Neural progenitor cell (in vitro differentiated cells): Measurements from ENCODE around the gene BPIFB6. TPM values are rescaled to one million over a fixed set of nuclear protein-coding genes. Genes with fewer than 3 reads are reported as not detected.

Experiments
- DNase-seq: peaks from one replicate; pipeline ENCODE4 v3.0.0-alpha.2; 2016; ENCODE audit warnings: low spot score
- H2AFZ ChIP-seq: fragments of 200-600 bp; sonication (generic); replicated peaks from 2 replicates; pipeline ENCODE4 v1.6.1; 2016; ENCODE audit warnings: antibody characterized with exemption
- H3F3A ChIP-seq: fragments of 200-600 bp; sonication (generic); 2 replicates; pipeline ENCODE4 v1.6.1; 2016; ENCODE audit warnings: antibody characterized with exemption, low read depth
- H3K27ac ChIP-seq: fragments of 200-600 bp; sonication (generic); 2 replicates; pipeline ENCODE4 v1.5.1; 2016; ENCODE audit warnings: mild to moderate bottlenecking
- H3K27me3 ChIP-seq: fragments of 200-600 bp; sonication (generic); 2 replicates; pipeline ENCODE4 v1.6.1; 2016; ENCODE audit warnings: mild to moderate bottlenecking, moderate library complexity
- H3K36me3 ChIP-seq: fragments of 200-600 bp; sonication (generic); 2 replicates; pipeline ENCODE4 v1.5.1; 2016
- H3K4me1 ChIP-seq: fragments of 200-600 bp; sonication (generic); 2 replicates; pipeline ENCODE4 v1.6.1; 2016; ENCODE audit warnings: mixed run types
- H3K4me2 ChIP-seq: fragments of 200-600 bp; sonication (generic); 2 replicates; pipeline ENCODE4 v1.6.1; 2016
- H3K4me3 ChIP-seq: fragments of 200-600 bp; sonication (generic); 2 replicates; pipeline ENCODE4 v1.5.1; 2016
- H3K79me2 ChIP-seq: fragments of 200-600 bp; sonication (generic); 2 replicates; pipeline ENCODE4 v1.6.1; 2016; ENCODE audit warnings: low read depth
- H3K9ac ChIP-seq: fragments of 200-600 bp; sonication (generic); 2 replicates; pipeline ENCODE4 v1.6.1; 2016
- H3K9me3 ChIP-seq: fragments of 200-600 bp; sonication (generic); 2 replicates; pipeline ENCODE4 v1.5.1; 2016; ENCODE audit warnings: low read depth
- H4K20me1 ChIP-seq: fragments of 200-600 bp; sonication (generic); 2 replicates; pipeline ENCODE4 v1.6.1; 2016; ENCODE audit warnings: low read depth
- H3K27ac Mint-ChIP-seq: 3 replicates; pipeline ENCODE4 v1.8.0; 2021; ENCODE audit warnings: mixed read lengths
- H3K27me3 Mint-ChIP-seq: 2 replicates; pipeline ENCODE4 v1.8.0; 2022; ENCODE audit warnings: low read depth, mild to moderate bottlenecking, inconsistent platforms, moderate library complexity, mixed read lengths; ENCODE audit not compliant: insufficient read depth
- H3K36me3 Mint-ChIP-seq: 3 replicates; pipeline ENCODE4 v1.8.0; 2021; ENCODE audit warnings: mixed read lengths
- H3K4me1 Mint-ChIP-seq: 3 replicates; pipeline ENCODE4 v1.8.0; 2021; ENCODE audit warnings: mixed read lengths
- H3K4me3 Mint-ChIP-seq: 3 replicates; pipeline ENCODE4 v1.8.0; 2021; ENCODE audit warnings: mild to moderate bottlenecking, moderate library complexity, mixed read lengths
- H3K9me3 Mint-ChIP-seq: 3 replicates; pipeline ENCODE4 v1.8.0; 2020; ENCODE audit warnings: mixed read lengths
- EZH2 ChIP-seq: fragments of 200-600 bp; sonication (generic); IDR thresholded peaks from 2 replicates; pipeline ENCODE4 v1.6.1; 2017; ENCODE audit warnings: antibody characterized with exemption, mild to moderate bottlenecking, moderate library complexity
- EZH2phosphoT487 ChIP-seq: fragments of 200-600 bp; sonication (generic); IDR thresholded peaks from 2 replicates; pipeline ENCODE4 v1.6.1; 2017; ENCODE audit warnings: antibody characterized with exemption
- total RNA-seq: library from RNA; depleted of rRNA; stranded (reverse); fragments of >200 nt; gene quantifications from 2 replicates; pipeline ENCODE4 v1.2.3, GENCODE V29; 2015; ENCODE audit warnings: low replicate concordance
- TF ChIP-seq, protein P1 (sequence below): fragments of 200-600 bp; sonication (generic); IDR thresholded peaks from 2 replicates; pipeline ENCODE4 v1.5.1; 2017; ENCODE audit warnings: antibody characterized with exemption, mild to moderate bottlenecking

BPIFB6 gene
- total RNA-seq, 1 donor from 2014 or later: not detected

- H3K4me1 ChIP-seq: no peaks in the 10 kb centered on the region
- Mint-ChIP-seq H3K9me3 (no peaks in the 10 kb centered on the region), H3K27ac (no peak overlapping the region), H3K27me3 (peaks cover 13% of the 10 kb centered on the region), H3K36me3 (no peaks in the 10 kb centered on the region), H3K4me1 (no peaks in the 10 kb centered on the region), H3K4me3 (no peak overlapping the region)
- H3K4me2 ChIP-seq: no peak overlapping the region
- no peaks in the 10 kb centered on the region for H3K79me2 ChIP-seq
- no peak overlapping the region for H3K9ac ChIP-seq
- no peak for DNase-seq
- H4K20me1 ChIP-seq: no peaks in the 10 kb centered on the region
- H2AFZ ChIP-seq: no peak overlapping the region
- no peaks in the 10 kb centered on the region for H3F3A ChIP-seq
- H3K9me3 ChIP-seq: no peaks in the 10 kb centered on the region
- no peaks in the 10 kb centered on the region for H3K36me3 ChIP-seq
- no peak overlapping the region for H3K27ac ChIP-seq
- H3K4me3 ChIP-seq: no peak overlapping the region
- TF ChIP-seq, protein P1, sequence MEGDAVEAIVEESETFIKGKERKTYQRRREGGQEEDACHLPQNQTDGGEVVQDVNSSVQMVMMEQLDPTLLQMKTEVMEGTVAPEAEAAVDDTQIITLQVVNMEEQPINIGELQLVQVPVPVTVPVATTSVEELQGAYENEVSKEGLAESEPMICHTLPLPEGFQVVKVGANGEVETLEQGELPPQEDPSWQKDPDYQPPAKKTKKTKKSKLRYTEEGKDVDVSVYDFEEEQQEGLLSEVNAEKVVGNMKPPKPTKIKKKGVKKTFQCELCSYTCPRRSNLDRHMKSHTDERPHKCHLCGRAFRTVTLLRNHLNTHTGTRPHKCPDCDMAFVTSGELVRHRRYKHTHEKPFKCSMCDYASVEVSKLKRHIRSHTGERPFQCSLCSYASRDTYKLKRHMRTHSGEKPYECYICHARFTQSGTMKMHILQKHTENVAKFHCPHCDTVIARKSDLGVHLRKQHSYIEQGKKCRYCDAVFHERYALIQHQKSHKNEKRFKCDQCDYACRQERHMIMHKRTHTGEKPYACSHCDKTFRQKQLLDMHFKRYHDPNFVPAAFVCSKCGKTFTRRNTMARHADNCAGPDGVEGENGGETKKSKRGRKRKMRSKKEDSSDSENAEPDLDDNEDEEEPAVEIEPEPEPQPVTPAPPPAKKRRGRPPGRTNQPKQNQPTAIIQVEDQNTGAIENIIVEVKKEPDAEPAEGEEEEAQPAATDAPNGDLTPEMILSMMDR: no peak
- TF ChIP-seq EZH2: no peak
- TF ChIP-seq EZH2phosphoT487: no peak
- H3K27me3 ChIP-seq: peaks cover 26% of the 10 kb centered on the region
These were observed 6.0 kb downstream of the BPIFB6 start for GRCh38 chr20:33037456-33037855.

GRCh38 chr20:33038243-33038642 is 6.8 kb downstream of the BPIFB6 start:
- H3K4me2 ChIP-seq: no peak overlapping the region
- no peak overlapping the region for H2AFZ ChIP-seq
- no peak for TF ChIP-seq EZH2phosphoT487
- TF ChIP-seq, protein P1: no peak
- TF ChIP-seq EZH2: no peak
- no peaks in the 10 kb centered on the region for H3K4me1 ChIP-seq
- H3K36me3 ChIP-seq: no peaks in the 10 kb centered on the region
- H3F3A ChIP-seq: no peaks in the 10 kb centered on the region
- H3K9ac ChIP-seq: no peak overlapping the region
- DNase-seq: no peak
- H3K79me2 ChIP-seq: no peaks in the 10 kb centered on the region
- H4K20me1 ChIP-seq: no peaks in the 10 kb centered on the region
- H3K4me3 Mint-ChIP-seq: no peak overlapping the region
- H3K9me3 ChIP-seq: no peaks in the 10 kb centered on the region
- H3K4me3 ChIP-seq: no peak overlapping the region
- peaks cover 26% of the 10 kb centered on the region for H3K27me3 ChIP-seq
- no peak overlapping the region for H3K27ac ChIP-seq
- peaks cover 13% of the 10 kb centered on the region for H3K27me3 Mint-ChIP-seq
- H3K9me3 Mint-ChIP-seq: no peaks in the 10 kb centered on the region
- H3K36me3 Mint-ChIP-seq: no peaks in the 10 kb centered on the region
- H3K27ac Mint-ChIP-seq: no peak overlapping the region
- no peaks in the 10 kb centered on the region for H3K4me1 Mint-ChIP-seq

DNA sequence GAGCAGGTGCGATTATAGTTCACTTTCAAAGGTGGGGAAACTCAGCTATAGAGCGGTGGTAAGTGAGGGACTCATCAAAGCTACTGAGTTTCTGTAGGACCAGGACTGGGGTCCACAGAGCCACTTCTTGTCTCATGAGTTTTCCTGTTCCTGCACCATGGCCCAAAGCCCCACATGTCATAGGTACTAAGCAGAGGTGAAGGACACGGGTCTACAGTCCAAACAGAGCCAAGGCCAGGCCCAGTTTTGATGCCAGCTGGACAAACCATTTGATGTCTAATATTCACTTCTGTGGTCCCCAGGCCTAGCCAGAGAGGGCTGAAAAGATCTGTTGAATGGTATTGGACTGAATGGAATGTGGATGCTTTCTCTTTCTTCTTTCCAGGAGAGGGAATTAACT is 11.0 kb downstream of the BPIFB6 start:
- no peak overlapping the region for H3K4me3 Mint-ChIP-seq
- Histone ChIP-seq H2AFZ (no peak overlapping the region), H3K27ac (no peak overlapping the region), H3K9ac (no peak overlapping the region), H3K79me2 (no peaks in the 10 kb centered on the region), H3K4me3 (no peak overlapping the region), H3K27me3 (peaks cover 22% of the 10 kb centered on the region), H3K9me3 (no peaks in the 10 kb centered on the region), H3K4me1 (no peaks in the 10 kb centered on the region), H3K4me2 (no peak overlapping the region), H3K36me3 (no peaks in the 10 kb centered on the region), H4K20me1 (no peaks in the 10 kb centered on the region), H3F3A (no peaks in the 10 kb centered on the region)
- no peak overlapping the region for H3K27ac Mint-ChIP-seq
- peaks cover 7% of the 10 kb centered on the region for H3K27me3 Mint-ChIP-seq
- no peak for DNase-seq
- TF ChIP-seq, protein P1: no peak
- TF ChIP-seq EZH2 (no peak), EZH2phosphoT487 (no peak)
- H3K36me3 Mint-ChIP-seq: no peaks in the 10 kb centered on the region
- H3K9me3 Mint-ChIP-seq: peaks cover 19% of the 10 kb centered on the region
- H3K4me1 Mint-ChIP-seq: no peaks in the 10 kb centered on the region
